ENCODE data around the gene EIF4B. TPM values are rescaled to one million over a fixed set of nuclear protein-coding genes. Genes with fewer than 3 reads are reported as not detected.

Gene EIF4B
- total RNA-seq, 2 experiments from 2014 or later, result 698 to 781 TPM

DNA sequence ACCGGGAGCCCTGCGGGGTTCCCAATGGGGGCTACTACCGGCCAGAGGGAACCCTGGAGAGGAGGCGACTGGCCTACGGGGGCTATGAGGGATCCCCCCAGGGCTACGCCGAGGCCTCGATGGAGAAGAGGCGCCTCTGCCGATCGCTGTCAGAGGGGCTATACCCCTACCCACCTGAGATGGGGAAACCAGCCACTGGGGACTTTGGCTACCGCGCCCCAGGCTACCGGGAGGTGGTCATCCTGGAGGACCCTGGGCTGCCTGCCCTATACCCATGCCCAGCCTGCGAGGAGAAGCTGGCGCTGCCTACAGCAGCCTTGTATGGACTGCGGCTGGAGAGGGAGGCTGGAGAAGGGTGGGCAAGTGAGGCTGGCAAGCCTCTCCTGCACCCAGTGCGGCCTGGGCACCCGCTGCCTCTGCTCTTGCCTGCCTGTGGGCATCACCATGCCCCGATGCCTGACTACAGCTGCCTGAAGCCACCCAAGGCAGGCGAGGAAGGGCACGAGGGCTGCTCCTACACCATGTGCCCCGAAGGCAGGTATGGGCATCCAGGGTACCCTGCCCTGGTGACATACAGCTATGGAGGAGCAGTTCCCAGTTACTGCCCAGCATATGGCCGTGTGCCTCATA is 53.3 kb downstream of the EIF4B start:
- peaks cover 3% of the 10 kb centered on the region for H3K36me3 Mint-ChIP-seq (ENCODE audit: low read depth)
- H3K9me3 Mint-ChIP-seq (ENCODE audit: low read depth), result no peaks in the 10 kb centered on the region
- no peaks in the 10 kb centered on the region for H3K4me1 Mint-ChIP-seq
- POLR2A ChIA-PET, result no interaction called here
- intact Hi-C loops (cut with DNase I, micrococcal nuclease), result loop anchor here in 1 of 2 experiments (10.0 kb wide), 1 partner anchor 135 kb away; no protein-coding TSS in a partner anchor
- ATAC-seq, result no peak
- no peak overlapping the region for H3K4me3 Mint-ChIP-seq
- peak; percentile 5 for DNase-seq
- CTCF ChIA-PET, result interaction anchor here (15.8 kb wide), 1 partner anchor 41 kb away, joined by 277 read pairs; the partner anchor contains the start of genes IGFBP6 and SOAT2
- H3K27ac Mint-ChIP-seq, result no peak overlapping the region
- H3K27me3 Mint-ChIP-seq, result no peaks in the 10 kb centered on the region

DNA sequence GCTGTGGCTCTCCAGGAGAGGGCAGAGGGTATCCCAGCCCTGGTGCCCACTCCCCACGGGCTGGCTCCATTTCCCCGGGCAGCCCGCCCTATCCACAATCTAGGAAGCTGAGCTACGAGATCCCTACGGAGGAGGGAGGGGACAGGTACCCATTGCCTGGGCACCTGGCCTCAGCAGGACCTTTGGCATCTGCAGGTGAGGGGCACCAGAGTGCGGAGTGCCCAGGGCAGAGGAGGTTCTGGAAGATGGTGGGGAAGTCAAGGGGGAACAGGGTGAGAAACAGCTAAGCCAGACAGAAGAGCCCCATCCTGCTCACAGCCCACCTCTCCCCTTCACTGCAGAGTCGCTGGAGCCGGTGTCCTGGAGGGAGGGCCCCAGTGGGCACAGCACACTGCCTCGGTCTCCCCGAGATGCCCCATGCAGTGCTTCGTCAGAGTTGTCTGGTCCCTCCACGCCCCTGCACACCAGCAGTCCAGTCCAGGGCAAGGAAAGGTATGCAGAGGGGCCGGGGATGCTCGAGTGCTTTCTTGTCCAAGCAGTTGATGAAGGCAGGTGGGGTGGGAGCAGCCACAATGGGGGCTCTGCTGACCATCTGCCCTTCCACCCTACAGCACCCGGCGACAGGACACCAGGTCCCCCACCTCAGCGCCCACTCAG is 53.9 kb downstream of the EIF4B start:
- CTCF ChIA-PET, result interaction anchor here (9.3 to 15.8 kb wide), 2 partner anchors 21 to 40 kb away, joined by 155 to 277 read pairs; partner anchors contain the start of genes IGFBP6, SOAT2 and SPRYD3

DNA sequence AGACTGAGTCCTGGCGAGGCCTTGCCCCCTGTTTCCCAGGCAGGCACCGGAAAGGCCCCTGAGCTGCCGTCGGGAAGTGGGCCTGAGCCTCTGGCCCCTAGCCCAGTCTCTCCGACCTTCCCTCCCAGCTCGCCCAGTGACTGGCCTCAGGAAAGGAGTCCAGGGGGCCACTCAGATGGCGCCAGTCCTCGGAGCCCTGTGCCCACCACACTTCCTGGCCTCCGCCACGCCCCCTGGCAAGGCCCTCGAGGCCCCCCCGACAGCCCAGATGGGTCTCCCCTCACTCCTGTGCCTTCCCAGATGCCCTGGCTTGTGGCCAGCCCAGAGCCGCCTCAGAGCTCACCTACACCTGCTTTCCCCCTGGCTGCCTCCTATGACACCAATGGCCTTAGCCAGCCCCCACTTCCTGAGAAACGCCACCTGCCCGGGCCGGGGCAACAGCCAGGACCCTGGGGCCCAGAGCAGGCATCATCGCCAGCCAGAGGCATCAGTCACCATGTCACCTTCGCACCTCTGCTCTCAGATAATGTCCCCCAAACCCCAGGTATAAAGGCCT is 54.5 kb downstream of the EIF4B start:
- no peaks in the 10 kb centered on the region for H3K4me1 Mint-ChIP-seq
- intact Hi-C loops (cut with DNase I, micrococcal nuclease), result loop anchor here in 1 of 2 experiments (10.0 kb wide), 1 partner anchor 134 kb away; no protein-coding TSS in a partner anchor
- peaks cover 8% of the 10 kb centered on the region for H3K36me3 Mint-ChIP-seq (ENCODE audit: low read depth)
- H3K4me3 Mint-ChIP-seq, result no peak overlapping the region
- ATAC-seq (no peak), DNase-seq (peak; percentile 4)
- no peaks in the 10 kb centered on the region for H3K9me3 Mint-ChIP-seq (ENCODE audit: low read depth)
- ChIA-PET POLR2A (no interaction called here), CTCF (interaction anchor here (0.6 to 15.8 kb wide), 4 partner anchors 20 to 823 kb away, joined by 3 to 277 read pairs (median 80); partner anchors contain the start of genes IGFBP6, SOAT2 and SPRYD3)
- H3K27me3 Mint-ChIP-seq, result no peaks in the 10 kb centered on the region
- H3K27ac Mint-ChIP-seq, result no peak overlapping the region

More for the DNA sequence above, 53.9 kb downstream of the EIF4B start:
- Mint-ChIP-seq H3K4me1 (no peaks in the 10 kb centered on the region), H3K4me3 (no peak overlapping the region), H3K27me3 (no peaks in the 10 kb centered on the region), H3K9me3 (ENCODE audit: low read depth) (no peaks in the 10 kb centered on the region), H3K27ac (no peak overlapping the region), H3K36me3 (ENCODE audit: low read depth) (peaks cover 6% of the 10 kb centered on the region)
- POLR2A ChIA-PET, result no interaction called here
- ATAC-seq (no peak), DNase-seq (peak; percentile 4)
- intact Hi-C loops (cut with DNase I, micrococcal nuclease), result loop anchor here in 1 of 2 experiments (10.0 kb wide), 1 partner anchor 135 kb away; no protein-coding TSS in a partner anchor

DNA sequence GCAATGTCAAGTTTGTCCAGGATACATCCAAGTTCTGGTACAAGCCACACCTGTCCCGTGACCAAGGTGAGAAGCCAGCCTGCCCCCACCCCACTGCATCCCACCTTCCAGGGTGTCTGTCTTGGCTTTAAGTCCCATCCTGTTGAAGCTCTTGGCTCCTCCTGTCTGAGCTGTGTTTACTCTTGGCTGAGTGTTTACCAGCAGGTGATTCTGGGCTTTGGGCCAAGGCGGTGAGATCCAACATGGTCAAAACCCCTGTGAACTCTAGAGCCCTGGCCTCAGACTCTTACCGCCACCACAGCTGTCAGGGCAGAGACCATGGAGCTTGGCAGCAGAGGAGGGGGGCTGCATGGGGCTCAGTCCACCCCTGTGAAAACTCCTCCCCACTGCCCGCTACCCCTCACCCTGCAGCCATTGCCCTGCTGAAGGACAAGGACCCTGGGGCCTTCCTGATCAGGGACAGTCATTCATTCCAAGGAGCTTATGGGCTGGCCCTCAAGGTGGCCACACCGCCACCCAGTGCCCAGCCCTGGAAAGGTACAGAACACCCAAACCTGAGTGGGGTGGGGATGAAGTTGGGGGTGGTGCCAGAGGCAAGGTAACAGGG is 55.3 kb downstream of the EIF4B start:
- Mint-ChIP-seq H3K9me3 (ENCODE audit: low read depth) (no peaks in the 10 kb centered on the region), H3K27ac (no peak overlapping the region), H3K27me3 (no peaks in the 10 kb centered on the region), H3K4me1 (peaks cover 4% of the 10 kb centered on the region), H3K36me3 (ENCODE audit: low read depth) (peaks cover 15% of the 10 kb centered on the region), H3K4me3 (no peak overlapping the region)
- ChIA-PET CTCF (interaction anchor here (0.6 to 15.8 kb wide), 5 partner anchors 19 to 822 kb away, joined by 3 to 277 read pairs (median 4); partner anchors contain the start of genes IGFBP6, SOAT2 and SPRYD3), POLR2A (interaction anchor here (0.6 kb wide), 1 partner anchor 29 kb away, joined by 4 read pairs; no protein-coding TSS in a partner anchor)
- ATAC-seq, result peak; percentile 60
- DNase-seq, result peak; percentile 31
- intact Hi-C loops (cut with DNase I, micrococcal nuclease), result loop anchor here in 1 of 2 experiments (10.0 kb wide), 1 partner anchor 133 kb away; no protein-coding TSS in a partner anchor

DNA sequence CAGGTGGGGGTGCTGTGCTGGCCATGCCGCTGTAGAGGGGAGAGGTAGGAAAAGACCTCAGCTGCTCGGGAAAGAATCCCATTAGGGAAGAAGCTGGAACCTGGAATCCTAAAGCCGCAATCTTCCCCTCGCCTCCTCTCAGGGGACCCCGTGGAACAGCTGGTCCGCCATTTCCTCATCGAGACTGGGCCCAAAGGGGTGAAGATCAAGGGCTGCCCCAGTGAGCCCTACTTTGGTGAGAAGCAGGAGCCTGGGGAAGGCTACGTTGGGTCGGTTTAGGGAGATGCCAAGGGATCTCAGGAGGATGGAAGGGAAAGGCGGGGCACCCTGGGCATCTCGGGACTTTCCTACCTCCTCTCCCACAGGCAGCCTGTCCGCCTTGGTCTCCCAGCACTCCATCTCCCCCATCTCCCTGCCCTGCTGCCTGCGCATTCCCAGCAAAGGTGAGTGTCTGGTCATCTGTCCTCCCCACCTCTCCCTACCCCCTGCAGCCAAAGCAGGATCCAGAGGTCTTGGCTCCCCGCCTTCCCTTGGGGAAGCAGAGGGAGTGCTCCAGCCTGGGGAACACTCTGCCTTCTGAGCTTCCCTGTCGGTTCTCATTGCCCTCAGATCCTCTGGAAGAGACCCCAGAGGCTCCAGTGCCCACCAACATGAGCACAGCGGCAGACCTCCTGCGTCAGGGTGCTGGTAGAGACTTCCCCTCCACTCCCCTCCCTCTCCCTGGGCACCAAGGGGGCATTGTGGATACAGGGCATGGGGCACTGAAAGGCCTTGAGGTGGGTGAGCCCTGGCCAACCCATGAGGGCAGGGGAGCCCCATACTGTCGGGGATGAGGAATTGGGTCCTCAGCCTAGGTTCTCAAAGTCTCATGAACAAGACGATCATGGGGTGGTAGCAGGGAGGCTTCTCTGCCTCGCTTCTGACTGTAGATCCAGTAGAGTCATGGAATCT is 56.0 kb downstream of the EIF4B start:
- H3K36me3 Mint-ChIP-seq (ENCODE audit: low read depth), result peaks cover 16% of the 10 kb centered on the region
- no peak overlapping the region for H3K27ac Mint-ChIP-seq
- ChIA-PET CTCF (interaction anchor here (0.5 to 15.8 kb wide), 4 partner anchors 19 to 510 kb away, joined by 3 to 277 read pairs (median 79); partner anchors contain the start of genes IGFBP6, SOAT2 and SPRYD3), POLR2A (interaction anchor here (0.6 kb wide), 1 partner anchor 28 kb away, joined by 4 read pairs; no protein-coding TSS in a partner anchor)
- no peaks in the 10 kb centered on the region for H3K27me3 Mint-ChIP-seq
- no peak overlapping the region for H3K4me3 Mint-ChIP-seq
- ATAC-seq, result no peak
- intact Hi-C loops (cut with DNase I, micrococcal nuclease), result loop anchor here in 1 of 2 experiments (10.0 kb wide), 1 partner anchor 133 kb away; no protein-coding TSS in a partner anchor
- DNase-seq, result peak; percentile 3
- H3K4me1 Mint-ChIP-seq, result peaks cover 7% of the 10 kb centered on the region
- no peaks in the 10 kb centered on the region for H3K9me3 Mint-ChIP-seq (ENCODE audit: low read depth)

DNA sequence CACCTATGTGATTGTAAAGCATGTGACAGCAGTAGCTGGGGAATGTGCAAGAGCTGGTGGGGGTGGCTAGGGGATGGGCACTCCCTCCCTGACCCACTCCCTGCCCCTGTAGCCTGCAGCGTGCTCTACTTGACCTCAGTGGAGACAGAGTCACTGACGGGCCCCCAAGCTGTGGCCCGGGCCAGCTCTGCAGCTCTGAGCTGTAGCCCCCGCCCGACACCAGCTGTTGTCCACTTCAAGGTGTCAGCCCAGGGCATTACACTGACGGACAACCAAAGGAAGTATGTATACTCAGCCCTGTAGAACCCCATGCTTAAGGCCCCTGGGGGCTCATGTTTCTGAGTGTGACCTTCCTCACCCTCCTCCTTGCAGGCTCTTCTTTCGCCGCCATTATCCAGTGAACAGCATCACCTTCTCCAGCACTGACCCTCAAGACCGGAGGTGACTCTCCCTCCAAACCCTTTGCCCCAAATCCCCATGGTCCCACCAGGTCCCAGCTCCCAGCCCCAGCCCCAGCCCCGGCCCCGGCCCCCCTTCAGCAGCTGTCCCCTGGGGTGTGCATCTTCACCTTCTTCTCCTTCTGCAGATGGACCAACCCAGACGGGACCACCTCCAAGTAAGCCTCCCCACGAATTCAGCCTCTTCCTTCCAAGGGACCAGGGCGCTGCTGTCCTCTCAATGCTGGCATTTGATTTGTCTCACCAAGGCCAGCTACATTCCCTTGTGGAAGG is 56.9 kb downstream of the EIF4B start:
- Mint-ChIP-seq H3K4me3 (no peak overlapping the region), H3K9me3 (ENCODE audit: low read depth) (no peaks in the 10 kb centered on the region), H3K27ac (no peak overlapping the region), H3K36me3 (ENCODE audit: low read depth) (peaks cover 16% of the 10 kb centered on the region), H3K27me3 (no peaks in the 10 kb centered on the region), H3K4me1 (peaks cover 7% of the 10 kb centered on the region)
- DNase-seq (peak; percentile 3), ATAC-seq (no peak)
- intact Hi-C loops (cut with DNase I, micrococcal nuclease), result loop anchor here in 1 of 2 experiments (10.0 kb wide), 1 partner anchor 132 kb away; no protein-coding TSS in a partner anchor
- ChIA-PET POLR2A (no interaction called here), CTCF (interaction anchor here (0.5 to 15.8 kb wide), 4 partner anchors 18 to 509 kb away, joined by 3 to 277 read pairs (median 80); partner anchors contain the start of genes IGFBP6, SOAT2 and SPRYD3)

DNA sequence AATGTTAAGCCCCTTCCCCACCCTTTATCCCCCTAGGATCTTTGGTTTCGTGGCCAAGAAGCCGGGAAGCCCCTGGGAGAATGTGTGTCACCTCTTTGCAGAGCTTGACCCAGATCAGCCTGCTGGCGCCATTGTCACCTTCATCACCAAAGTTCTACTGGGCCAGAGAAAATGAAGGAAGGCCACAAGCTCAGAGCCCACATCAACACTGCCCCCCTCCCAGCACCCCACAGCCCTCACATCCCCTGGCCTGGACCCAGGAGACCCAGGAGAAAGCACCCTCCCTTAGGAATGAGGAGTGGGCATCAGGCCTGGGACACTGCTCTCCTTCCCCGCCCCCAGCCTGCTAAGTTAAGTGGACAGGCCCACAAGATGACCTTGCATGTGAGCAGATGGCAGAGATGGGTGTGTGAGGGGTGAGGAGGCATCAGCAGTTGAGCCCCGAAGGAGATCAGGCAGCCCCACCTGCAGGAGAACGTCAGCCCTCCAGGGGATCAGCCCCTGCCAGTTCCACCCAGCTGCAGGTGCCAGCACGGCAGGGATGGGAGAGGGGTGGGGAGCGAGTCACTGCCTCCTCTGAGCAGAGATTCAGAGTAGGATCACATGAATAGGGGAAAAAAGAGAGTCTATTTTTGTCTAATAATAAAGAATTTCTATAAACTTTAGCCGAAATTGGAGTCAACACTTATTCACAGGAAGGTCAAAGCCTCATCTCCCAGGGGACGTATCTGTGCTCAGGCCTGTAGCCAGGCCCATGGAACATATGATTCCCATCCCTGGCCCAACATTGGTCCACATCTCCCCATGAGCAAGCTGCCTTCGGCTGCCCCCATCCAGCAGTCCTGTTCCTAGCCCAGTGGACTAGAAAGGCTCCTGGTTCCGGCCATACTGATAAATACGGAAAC is 57.7 kb downstream of the EIF4B start:
- peak; percentile 9 for DNase-seq
- Mint-ChIP-seq H3K27ac (no peak overlapping the region), H3K4me1 (peaks cover 7% of the 10 kb centered on the region), H3K4me3 (no peak overlapping the region), H3K9me3 (ENCODE audit: low read depth) (no peaks in the 10 kb centered on the region), H3K27me3 (no peaks in the 10 kb centered on the region), H3K36me3 (ENCODE audit: low read depth) (peaks cover 16% of the 10 kb centered on the region)
- ChIA-PET POLR2A (no interaction called here), CTCF (interaction anchor here (0.8 to 15.8 kb wide), 6 partner anchors 9 to 179 kb away, joined by 3 to 277 read pairs (median 4); partner anchors contain the start of genes IGFBP6, SOAT2 and SPRYD3)
- no peak for ATAC-seq
- intact Hi-C loops (cut with DNase I, micrococcal nuclease), result loop anchor here in 1 of 2 experiments (10.0 kb wide), 1 partner anchor 131 kb away; no protein-coding TSS in a partner anchor

DNA sequence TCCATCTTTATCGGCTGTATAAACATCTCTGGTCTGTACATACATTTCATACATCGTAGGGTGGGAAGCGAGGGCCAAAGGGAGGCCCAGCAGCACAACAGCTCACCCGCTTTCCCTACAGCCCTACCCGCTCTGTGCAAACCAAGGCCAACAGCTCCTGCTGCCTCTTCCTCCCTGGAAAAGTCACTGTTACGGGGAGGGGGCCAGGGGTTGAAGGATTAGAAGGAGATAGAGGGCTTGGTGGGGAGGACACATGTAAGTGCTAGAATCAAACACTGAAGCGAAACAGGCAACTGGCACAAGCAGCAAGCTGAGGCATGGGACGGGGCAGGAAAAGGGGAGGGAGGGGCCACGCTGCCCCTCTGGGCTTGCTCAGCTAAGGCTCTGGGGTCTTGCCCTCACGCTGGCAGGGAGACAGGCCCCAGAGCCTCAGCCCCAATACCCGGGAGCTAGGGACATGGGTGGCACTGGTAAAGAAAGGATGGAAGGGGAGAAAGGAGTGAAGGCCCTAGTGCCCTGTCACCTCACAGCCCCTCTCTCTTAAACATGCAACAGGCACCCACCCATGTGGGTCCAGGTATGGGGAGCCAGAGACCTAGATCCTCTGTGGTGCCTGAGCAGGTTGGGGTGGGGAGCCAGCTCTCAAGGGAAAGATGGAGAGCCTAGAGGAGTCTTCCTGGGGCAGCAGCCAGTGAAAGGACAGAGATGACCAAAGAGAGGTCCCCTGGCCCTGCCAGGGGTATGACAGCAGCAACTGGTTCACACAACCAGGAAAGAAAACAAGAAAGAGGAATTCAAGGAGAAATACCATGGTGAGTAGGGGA is 58.6 kb downstream of the EIF4B start:
- H3K9me3 Mint-ChIP-seq (ENCODE audit: low read depth), result no peaks in the 10 kb centered on the region
- intact Hi-C loops (cut with DNase I, micrococcal nuclease), result loop anchor here in 1 of 2 experiments (10.0 kb wide), 1 partner anchor 130 kb away; no protein-coding TSS in a partner anchor
- DNase-seq (no peak), ATAC-seq (no peak)
- peak overlapping the region; percentile 3 for H3K27ac Mint-ChIP-seq
- ChIA-PET CTCF (interaction anchor here (0.7 to 15.8 kb wide), 27 partner anchors 8 to 444 kb away, joined by 3 to 277 read pairs (median 6); partner anchors contain the start of genes AAAS, IGFBP6, SOAT2 and SPRYD3), POLR2A (interaction anchor here (2.0 kb wide), 1 partner anchor 14 kb away, joined by 6 read pairs; the partner anchor contains the start of gene SPRYD3)
- peaks cover 7% of the 10 kb centered on the region for H3K4me1 Mint-ChIP-seq
- no peaks in the 10 kb centered on the region for H3K27me3 Mint-ChIP-seq
- H3K36me3 Mint-ChIP-seq (ENCODE audit: low read depth), result peaks cover 20% of the 10 kb centered on the region
- no peak overlapping the region for H3K4me3 Mint-ChIP-seq

All from activated CD4-positive, alpha-beta T cell treated with anti-CD3 and anti-CD28 coated beads for 36 hours (primary cell).